ENCODE measurements around the gene HUWE1.
"Not testable (repeated sequence)": the region's sequence is repeated elsewhere in the genome, so short reads cannot be mapped to it uniquely, and the experiment has no call there.

HUWE1 gene

GRCh38 chrX:53504035-53504434 lies 182.5 kb downstream of the HUWE1 start:
- not testable (repeated sequence) for DNase-seq

GRCh38 chrX:53494436-53494835 lies 192.1 kb downstream of the HUWE1 start:
- no peak for DNase-seq

GRCh38 chrX:53486285-53486684 lies 200.2 kb downstream of the HUWE1 start:
- DNase-seq = no peak

DNA sequence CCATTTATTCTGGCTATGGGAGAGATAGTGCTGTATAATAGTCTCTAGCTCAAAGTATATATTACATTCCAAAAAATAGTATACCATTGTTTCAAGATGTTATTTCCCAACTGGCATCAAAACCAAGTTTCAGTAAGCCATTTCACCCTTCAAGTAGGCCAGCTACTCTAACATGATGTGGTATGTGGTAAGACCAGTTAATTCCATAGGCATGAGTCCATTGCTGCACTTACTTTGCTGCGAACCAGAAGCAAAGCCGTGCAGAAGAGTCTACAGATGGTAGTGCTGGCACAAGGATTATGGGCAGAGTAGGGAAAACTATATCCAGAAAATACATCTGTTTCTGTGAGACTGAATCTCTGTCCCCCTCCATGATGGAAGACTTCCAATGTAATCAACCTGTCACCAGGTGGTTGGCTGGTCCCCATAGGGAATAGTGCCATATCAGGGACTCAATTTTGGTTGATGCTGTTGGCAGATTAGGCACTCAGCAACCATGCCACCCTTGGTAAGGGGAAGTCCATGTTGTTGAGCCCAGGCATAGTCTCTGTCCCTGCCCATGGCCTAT lies 202.6 kb downstream of the HUWE1 start:
- DNase-seq = no peak

GRCh38 chrX:53483416-53483815 lies 203.1 kb downstream of the HUWE1 start:
- DNase-seq = no peak

Data from T-helper 2 cell (primary cell).